Adipocyte (in vitro differentiated cells): ENCODE measurements around the gene MAB21L4.

Source experiments
- DNase-seq: peaks from one replicate; pipeline ENCODE4 v3.0.0-alpha.2; 2015; ENCODE audit warnings: low read depth
- H3K27me3 ChIP-seq: replicated peaks from 2 replicates; pipeline ENCODE4 v1.7.0; 2013; ENCODE audit warnings: mild to moderate bottlenecking, low read length, moderate library complexity; ENCODE audit not compliant: control insufficient read depth, insufficient read depth
- H3K36me3 ChIP-seq: 2 replicates; pipeline ENCODE4 v1.7.0; 2013; ENCODE audit warnings: low read length, mild to moderate bottlenecking, moderate library complexity; ENCODE audit not compliant: control insufficient read depth, insufficient read depth, severe bottlenecking
- H3K4me1 ChIP-seq: 2 replicates; pipeline ENCODE4 v1.7.0; 2013; ENCODE audit warnings: mild to moderate bottlenecking, low read length, moderate library complexity; ENCODE audit not compliant: control insufficient read depth, insufficient read depth
- H3K4me3 ChIP-seq: 2 replicates; pipeline ENCODE4 v1.7.0; 2013; ENCODE audit warnings: mild to moderate bottlenecking, low read length, moderate library complexity
- H3K9ac ChIP-seq: 2 replicates; pipeline ENCODE4 v1.7.0; 2013; ENCODE audit warnings: mild to moderate bottlenecking, low read length, moderate library complexity
- H3K9me3 ChIP-seq: 2 replicates; pipeline ENCODE4 v1.7.0; 2013; ENCODE audit warnings: mild to moderate bottlenecking, low read length, moderate library complexity; ENCODE audit not compliant: control insufficient read depth

The MAB21L4 gene

DNA sequence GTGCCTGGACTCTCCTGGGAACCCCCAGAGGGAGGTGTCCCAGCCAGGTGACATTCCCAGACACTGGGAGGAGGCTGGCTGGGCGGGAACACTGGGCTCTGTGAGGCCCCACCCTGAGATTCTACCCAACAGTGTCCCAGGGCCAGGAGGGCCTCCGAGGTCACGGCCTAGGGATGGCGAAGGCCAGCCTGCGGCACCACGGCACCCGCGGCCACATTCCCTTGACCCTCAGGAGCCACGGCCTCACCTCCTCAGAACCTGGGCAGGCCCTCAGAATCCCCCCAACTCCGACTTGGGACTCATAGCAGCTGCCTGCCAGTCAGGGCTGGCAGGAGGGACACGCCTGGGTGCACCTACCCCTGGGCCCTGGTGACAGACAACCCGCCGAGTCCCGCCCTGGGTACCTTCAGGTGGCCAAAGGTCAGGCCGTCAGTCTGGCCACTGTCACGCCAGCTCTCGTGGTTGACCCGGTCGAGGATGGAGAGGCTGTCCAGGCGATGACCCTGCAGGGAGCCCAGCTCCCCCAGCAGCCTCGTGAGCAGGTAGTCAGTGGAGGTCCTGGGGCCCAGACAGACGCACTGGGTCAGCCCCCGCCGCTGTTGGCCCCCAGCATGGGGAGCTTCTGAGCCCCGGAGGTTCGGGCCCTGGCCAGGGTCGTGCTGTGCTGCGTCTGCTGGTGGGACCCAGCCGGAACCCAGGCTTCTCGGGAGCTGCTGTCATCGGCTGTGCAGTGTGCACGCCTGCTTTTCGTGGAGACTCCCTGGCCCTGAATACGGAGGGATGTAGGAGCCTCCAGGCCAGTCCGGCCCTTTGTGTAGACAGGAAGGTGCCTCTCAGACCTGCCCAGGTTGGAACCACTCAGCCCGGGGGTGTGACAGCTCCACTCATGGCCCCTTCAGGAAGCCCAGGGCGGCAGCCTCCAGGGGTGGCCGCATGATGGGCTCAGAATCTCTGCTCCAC lies 6.1 kb downstream of the MAB21L4 start:
- Histone ChIP-seq H3K4me1 (no peaks in the 10 kb centered on the region), H3K9ac (no peak overlapping the region), H3K4me3 (no peak overlapping the region), H3K27me3 (no peaks in the 10 kb centered on the region), H3K9me3 (no peaks in the 10 kb centered on the region), H3K36me3 (no peaks in the 10 kb centered on the region)
- DNase-seq = no peak

DNA sequence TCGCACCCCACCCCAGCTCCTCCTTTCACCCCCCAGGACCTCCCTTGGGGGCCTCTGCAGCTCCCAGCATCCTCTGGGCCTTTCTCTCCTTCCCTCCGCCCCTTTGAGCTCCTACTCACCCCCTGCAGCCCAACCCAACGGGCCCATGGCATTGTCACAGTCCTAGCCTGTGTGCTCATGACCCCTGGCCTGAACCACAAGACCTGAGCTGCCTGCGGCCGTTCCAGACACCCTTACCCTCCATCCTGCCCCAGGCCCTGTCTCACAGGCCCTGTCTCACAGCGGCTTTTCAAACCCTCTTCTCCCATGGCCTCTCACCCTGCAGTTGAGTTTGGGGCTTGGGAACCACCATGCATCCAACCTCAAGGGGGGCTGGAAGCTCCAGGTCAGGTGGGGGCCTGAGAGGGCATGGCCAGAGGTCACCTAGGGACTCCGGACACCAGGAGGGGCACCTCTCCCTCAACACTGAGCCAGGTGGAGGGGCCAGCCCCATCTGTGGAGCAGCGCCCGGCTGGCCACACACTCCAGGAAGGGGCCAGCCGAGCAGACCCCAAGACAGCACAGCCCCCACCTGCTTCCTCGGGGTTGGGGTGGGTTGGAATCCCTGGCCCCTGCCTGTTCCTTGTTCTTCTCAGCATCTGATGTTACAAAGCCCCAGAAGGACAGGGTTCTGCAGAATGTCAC lies 6.9 kb downstream of the MAB21L4 start:
- no peak overlapping the region for H3K4me3 ChIP-seq
- no peak for DNase-seq

DNA sequence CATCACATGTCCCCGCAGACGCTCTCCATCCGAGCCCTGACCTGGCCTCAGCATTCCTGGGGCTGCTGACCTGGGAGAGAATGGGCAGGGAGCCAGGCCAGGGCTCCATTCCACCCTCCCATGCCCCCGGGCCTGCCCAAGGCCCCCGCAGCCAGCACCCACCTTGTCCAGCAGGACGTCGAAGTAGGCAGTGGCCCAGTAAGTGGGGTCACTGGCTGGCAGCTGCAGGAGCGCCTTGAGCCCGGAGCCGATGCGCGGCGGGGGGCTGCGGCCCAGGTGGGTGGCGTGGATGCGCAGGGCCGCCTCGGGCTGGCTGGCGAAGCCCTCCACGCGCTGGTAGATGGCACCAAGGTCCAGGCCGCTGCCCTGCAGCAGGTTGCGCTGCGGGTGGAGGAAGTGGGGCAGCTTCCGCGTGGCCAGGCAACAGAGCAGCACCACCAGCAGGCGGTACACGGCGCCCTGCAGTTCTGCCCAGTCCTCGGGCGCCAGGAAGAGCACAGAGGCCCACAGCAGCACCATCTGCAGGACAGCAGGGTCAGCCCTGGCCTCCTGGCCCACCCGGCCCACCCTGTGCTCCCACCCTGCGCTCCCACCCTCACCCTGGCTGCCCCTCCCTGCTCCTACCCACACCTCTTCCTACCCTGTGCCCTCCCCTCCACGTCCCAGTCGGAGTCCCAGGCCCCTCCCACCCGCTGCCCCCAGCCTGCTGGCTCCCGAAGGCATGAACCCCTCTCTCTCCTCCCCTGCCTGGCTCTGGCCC lies 7.6 kb downstream of the MAB21L4 start:
- H3K4me3 ChIP-seq = no peak overlapping the region

More for the DNA sequence above, 6.9 kb downstream of the MAB21L4 start:
- Histone ChIP-seq H3K9me3 (no peaks in the 10 kb centered on the region), H3K9ac (no peak overlapping the region), H3K36me3 (no peaks in the 10 kb centered on the region), H3K27me3 (no peaks in the 10 kb centered on the region), H3K4me1 (no peaks in the 10 kb centered on the region)

DNA sequence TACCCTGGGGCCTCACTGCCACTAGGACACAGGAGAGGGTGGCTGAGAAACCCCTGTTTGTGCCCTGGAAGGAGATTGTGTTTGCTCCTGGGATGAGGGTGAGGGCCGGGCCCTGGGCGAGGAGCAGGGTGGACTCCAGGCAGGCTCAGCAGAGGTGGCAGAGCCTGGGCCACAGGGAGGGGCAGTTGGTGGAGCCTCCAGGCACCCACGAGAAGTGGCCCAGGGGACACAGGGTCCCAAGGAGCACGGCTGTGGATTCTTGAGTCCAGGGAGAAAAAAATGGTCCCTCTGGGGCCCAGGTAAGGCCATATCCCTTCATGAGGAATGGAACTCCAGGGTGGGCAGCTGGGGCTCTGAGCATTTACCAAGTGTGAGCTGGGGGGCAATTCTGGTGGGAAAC lies 8.3 kb downstream of the MAB21L4 start:
- Histone ChIP-seq H3K9me3 (no peaks in the 10 kb centered on the region), H3K4me1 (no peaks in the 10 kb centered on the region), H3K36me3 (no peaks in the 10 kb centered on the region), H3K4me3 (no peak overlapping the region), H3K9ac (no peak overlapping the region), H3K27me3 (peaks cover 4% of the 10 kb centered on the region)
- DNase-seq = no peak

More for the DNA sequence above, 7.6 kb downstream of the MAB21L4 start:
- H3K9me3 ChIP-seq = no peaks in the 10 kb centered on the region
- H3K36me3 ChIP-seq = no peaks in the 10 kb centered on the region
- peaks cover 2% of the 10 kb centered on the region for H3K27me3 ChIP-seq
- H3K4me1 ChIP-seq = no peaks in the 10 kb centered on the region
- H3K9ac ChIP-seq = no peak overlapping the region
- DNase-seq = no peak

DNA sequence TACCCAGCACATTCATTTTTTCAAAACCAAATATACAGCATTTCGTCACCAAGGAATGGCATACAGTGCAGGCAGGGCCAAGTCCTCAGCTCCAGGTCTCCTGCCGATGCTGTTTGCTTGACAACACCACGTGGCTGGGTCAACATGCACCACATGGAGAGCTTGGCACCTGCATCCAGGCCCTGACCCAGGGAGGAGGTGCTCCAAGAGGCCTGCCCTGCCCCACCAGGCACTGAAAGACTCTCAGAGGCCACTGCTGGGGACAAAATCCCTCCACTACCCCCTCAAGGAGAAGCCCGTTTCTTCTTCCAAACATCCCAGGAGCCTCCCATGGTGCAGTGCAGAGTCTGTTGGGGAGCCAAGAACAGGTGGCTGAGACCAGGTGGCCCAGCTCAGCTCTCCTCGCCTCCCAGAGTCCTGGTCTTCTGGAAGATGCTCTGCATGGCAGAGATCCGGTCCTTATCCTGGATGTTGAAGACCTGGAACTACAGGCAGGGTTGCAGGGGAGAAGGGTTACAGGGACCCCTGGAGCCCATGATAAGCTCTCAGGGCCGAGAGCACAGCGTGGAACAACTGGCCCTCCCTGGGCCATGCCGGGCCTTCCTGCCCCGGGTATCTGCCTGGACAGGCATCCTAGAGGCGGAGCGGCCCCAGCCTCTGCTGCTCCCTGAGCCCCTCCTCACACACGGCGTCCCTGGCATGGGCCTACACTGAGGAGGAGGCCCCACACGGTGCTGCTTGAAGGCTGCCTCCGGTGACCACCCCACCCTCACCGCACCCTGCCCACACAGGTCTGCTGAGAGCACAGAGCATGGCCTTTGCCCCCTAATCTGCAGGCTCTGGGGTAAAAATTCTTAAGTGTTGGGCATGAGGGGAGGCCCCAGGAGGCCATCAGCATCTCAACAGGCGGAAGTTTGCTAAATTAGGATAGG lies 9.0 kb downstream of the MAB21L4 start:
- Histone ChIP-seq H3K36me3 (no peaks in the 10 kb centered on the region), H3K9ac (no peak overlapping the region), H3K9me3 (no peaks in the 10 kb centered on the region), H3K27me3 (peaks cover 4% of the 10 kb centered on the region), H3K4me3 (no peak overlapping the region), H3K4me1 (no peaks in the 10 kb centered on the region)
- no peak for DNase-seq

DNA sequence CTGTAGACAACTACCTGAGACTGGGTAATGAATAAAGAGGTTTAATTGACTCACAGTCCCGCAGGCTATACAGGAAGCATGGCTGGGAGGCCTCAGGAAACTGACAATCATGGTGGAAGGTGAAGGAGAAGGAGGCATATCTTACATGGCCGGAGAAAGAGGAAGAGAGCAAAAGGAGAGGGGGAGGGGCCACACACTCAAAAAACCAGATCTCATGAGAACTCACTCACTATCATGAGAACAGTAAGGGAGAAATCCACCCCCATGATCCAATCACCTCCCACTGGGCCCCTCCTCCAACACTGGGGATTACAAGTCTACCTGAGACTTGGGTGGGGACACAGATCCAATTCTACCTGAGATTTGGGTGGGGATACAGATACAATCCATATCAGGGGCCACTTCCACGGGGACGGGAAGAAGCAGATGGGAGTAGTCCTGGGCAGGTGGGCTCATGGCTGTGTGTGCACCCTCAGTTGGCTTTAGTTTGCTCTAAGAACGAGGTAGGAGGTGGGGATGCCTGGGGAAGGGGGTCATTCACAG lies 9.9 kb downstream of the MAB21L4 start:
- Histone ChIP-seq H3K36me3 (no peaks in the 10 kb centered on the region), H3K4me1 (no peaks in the 10 kb centered on the region), H3K27me3 (peaks cover 4% of the 10 kb centered on the region), H3K9me3 (no peaks in the 10 kb centered on the region), H3K4me3 (no peak overlapping the region), H3K9ac (no peak overlapping the region)
- DNase-seq = no peak

DNA sequence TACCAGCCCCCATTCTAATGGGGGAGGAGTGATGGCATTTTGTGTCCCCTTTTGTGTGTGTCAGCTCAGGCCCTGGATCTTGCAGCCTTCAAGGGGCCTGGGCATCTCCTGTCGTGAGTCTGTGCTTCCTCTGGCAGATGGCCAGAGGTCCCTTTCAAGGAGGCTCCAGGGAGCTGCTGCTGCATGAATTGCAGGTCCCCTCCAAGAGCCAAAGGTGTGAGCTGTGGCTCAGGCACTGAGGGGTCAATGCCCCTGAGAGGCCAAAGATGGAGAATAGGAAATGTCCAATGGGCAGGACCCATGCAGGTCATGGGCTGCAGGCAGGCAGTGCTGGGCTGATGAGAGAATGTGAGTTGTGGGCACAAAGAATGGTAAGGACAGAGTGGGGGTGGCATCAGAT lies 10.4 kb downstream of the MAB21L4 start:
- DNase-seq = no peak
- no peaks in the 10 kb centered on the region for H3K9me3 ChIP-seq
- no peaks in the 10 kb centered on the region for H3K36me3 ChIP-seq
- H3K9ac ChIP-seq = no peak overlapping the region
- H3K4me1 ChIP-seq = no peaks in the 10 kb centered on the region
- no peak overlapping the region for H3K4me3 ChIP-seq
- peaks cover 4% of the 10 kb centered on the region for H3K27me3 ChIP-seq

DNA sequence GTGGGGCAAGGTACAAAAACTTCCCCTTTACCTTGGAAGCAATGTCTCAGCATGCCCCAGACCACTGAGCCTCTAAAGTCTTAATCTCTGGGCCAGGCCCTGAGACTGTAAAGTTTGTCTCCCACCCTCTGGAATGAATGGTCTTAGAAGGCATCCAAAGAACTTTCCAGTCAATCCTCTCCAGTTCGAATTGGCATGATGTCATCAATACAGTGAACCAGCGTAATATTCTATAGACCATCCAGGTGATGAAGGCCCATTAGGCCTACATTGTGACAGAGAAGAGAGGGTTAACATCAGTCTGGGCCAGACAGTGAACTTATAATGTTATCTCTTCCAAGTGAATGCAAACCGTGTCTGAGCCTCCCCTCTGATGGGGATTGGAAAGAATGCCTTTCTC lies 11.2 kb downstream of the MAB21L4 start:
- DNase-seq = no peak
- H3K9ac ChIP-seq = no peak overlapping the region
- H3K9me3 ChIP-seq = no peaks in the 10 kb centered on the region
- H3K4me1 ChIP-seq = no peaks in the 10 kb centered on the region
- no peak overlapping the region for H3K4me3 ChIP-seq
- no peaks in the 10 kb centered on the region for H3K36me3 ChIP-seq
- H3K27me3 ChIP-seq = peaks cover 7% of the 10 kb centered on the region

DNA sequence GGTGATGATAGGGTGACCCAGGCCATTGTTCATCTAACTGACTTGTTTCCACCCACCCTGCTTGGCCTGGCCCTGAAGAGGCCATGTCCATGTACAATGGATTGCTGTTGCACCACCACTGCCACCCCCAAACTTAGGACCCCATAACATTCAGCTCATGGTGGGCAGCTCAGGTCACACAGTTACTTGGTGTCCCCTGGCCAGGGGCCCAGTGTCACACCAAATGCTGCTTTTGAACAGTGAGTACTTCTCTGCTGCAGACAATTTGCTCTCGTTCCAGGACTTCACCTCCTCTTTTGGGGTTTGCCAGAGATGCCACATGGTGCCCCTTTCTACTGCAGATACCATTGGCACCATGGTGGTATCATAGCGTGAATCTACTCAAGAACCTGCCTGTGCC lies 11.7 kb downstream of the MAB21L4 start:
- Histone ChIP-seq H3K36me3 (no peaks in the 10 kb centered on the region), H3K4me3 (no peak overlapping the region), H3K4me1 (no peaks in the 10 kb centered on the region), H3K9ac (no peak overlapping the region), H3K27me3 (peaks cover 7% of the 10 kb centered on the region), H3K9me3 (no peaks in the 10 kb centered on the region)
- DNase-seq = no peak

DNA sequence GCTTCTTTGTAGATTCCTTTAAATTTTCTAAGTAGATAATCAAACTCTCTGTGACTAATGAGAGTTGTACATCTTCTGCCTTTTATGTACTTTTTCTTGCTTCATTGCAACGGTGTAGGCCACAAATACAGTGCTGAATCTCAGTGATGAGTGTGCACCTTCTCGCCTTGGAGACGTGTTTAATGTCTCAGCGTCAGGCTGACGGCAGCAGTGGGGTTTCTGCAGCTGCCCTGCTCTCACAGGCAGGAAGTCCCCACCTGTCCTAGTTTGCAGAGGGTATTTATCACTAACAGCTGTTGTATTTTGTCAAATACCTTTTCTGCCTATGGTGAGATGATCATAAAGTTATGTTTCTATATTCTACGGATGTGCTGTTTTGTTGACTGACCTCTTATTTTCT lies 14.0 kb downstream of the MAB21L4 start:
- no peaks in the 10 kb centered on the region for H3K36me3 ChIP-seq
- DNase-seq = no peak
- H3K27me3 ChIP-seq = peaks cover 7% of the 10 kb centered on the region
- H3K9ac ChIP-seq = no peak overlapping the region
- no peak overlapping the region for H3K4me3 ChIP-seq
- no peaks in the 10 kb centered on the region for H3K9me3 ChIP-seq
- no peaks in the 10 kb centered on the region for H3K4me1 ChIP-seq
